ENCODE data around the gene CYP11A1.

CYP11A1 gene

DNA sequence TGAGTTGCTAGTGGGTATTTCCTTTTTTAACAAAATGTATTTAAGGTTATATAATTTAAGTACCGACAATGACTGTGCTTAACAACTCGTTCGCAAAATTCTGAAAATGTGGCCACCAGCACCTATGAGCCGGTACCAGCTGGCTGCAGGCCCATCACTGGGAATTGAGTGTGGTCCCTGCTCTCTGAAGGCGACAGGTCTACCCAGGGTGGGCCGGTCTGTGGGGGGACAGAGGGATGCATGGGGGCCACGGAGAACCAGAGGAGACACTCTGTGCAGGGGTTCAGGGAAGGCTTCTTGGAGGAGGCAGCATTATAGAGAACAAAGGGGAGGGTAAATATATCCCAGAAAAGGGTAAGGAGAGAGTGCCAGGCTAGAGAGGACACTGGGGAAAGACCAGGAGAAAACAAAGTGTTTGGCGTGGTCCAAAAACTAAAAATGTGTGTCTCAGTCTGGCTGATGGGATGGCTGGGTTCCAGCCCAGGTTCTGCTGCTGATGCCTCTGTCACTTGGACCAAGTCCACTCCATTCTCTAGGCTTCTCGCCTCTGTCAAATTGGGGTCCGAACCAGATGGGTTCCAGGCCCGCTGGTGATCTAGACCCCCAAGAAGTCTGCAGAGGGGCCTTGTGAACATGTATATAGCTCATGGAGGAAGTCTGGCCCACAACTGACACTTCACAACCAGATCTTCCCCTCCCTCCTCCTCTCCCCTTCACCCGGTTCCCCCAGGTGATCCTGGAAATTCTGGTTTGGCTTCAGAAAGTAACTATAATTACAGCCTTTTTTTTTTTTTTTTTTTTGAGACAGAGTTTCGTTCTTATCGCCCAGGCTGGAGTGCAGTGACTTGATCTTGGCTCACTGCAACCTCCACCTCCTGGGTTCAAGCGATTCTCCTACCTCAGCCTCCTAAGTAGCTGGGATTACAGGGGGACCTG lies 10.7 kb upstream of the CYP11A1 start:
- no peak for TF ChIP-seq ZNF274 (IDR thresholded peaks at IDR 0.05; ENCODE audit: low read depth, low read length)
- no peak overlapping the region for H3K4me3 ChIP-seq (ENCODE audit: low read length)

- TF ChIP-seq ZNF274 (IDR thresholded peaks at IDR 0.05; ENCODE audit: low read depth, low read length) = no peak
- no peak overlapping the region for H3K4me3 ChIP-seq (ENCODE audit: low read length)
Measured at GRCh38 chr15:74376825-74377581, 9.6 kb upstream of the CYP11A1 start.

DNA sequence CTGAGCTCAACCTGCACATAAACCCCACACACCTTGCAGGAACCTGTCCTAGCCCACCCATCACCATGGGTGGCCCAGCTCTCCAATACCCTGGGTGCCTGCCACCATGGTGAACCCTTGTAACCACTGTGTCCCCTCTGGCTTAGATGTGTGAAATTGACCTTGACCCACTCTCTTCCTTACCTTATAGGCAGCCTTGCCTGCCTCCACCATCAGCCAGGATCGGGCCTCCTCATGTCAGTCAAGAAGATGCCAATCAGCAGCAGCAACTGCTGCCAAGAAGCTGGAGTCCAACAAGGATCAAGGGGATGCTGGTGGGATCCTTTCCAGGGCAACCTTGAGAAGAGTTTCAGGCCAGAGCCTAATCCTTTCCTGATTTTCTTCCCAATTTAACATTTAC lies 8.8 kb upstream of the CYP11A1 start:
- no peak overlapping the region for H3K4me3 ChIP-seq (ENCODE audit: low read length)
- no peak for TF ChIP-seq ZNF274 (IDR thresholded peaks at IDR 0.05; ENCODE audit: low read depth, low read length)

GRCh38 chr15:74375303-74375693 lies 7.9 kb upstream of the CYP11A1 start:
- TF ChIP-seq ZNF274 (IDR thresholded peaks at IDR 0.05; ENCODE audit: low read depth, low read length) = no peak

DNA sequence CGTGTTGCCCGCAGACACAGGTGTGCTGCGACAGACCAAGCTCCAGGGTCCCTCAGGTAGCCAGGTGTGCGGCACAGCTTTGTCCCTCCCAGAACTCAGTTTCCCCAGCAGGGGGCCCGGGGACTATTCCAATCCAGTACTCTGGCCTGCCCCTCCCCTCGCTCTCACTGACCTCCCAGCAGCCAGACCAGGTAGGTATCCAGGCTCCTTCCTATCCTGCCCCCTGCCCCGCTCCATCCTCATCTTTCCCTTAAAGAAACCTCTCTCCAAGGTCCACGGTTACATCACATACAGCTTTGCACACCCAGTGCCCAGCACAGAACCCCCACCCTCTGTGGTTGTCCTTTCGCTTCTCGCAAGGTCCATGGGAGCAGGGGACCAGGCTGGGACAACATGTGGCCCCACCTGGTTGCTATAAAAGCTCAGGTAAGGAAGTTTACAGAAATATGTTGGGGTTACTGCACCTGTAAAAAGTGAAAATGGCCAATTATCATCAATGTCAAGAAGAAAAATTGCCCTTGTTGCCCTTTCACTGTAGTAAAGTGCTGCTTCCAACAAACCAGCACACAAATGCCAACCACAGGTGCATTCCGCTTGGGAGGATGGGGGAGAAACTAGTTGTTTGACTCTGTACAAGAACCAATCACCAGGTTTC lies 7.3 kb upstream of the CYP11A1 start:
- peak overlapping the region; percentile 6; the same call in 1 of the 2 replicates for H3K4me3 ChIP-seq (ENCODE audit: low read length)
- no peak for TF ChIP-seq ZNF274 (IDR thresholded peaks at IDR 0.05; ENCODE audit: low read depth, low read length)

More at GRCh38 chr15:74375303-74375693, 7.9 kb upstream of the CYP11A1 start:
- no peak overlapping the region; the same call in 1 of the 2 replicates for H3K4me3 ChIP-seq (ENCODE audit: low read length)

DNA sequence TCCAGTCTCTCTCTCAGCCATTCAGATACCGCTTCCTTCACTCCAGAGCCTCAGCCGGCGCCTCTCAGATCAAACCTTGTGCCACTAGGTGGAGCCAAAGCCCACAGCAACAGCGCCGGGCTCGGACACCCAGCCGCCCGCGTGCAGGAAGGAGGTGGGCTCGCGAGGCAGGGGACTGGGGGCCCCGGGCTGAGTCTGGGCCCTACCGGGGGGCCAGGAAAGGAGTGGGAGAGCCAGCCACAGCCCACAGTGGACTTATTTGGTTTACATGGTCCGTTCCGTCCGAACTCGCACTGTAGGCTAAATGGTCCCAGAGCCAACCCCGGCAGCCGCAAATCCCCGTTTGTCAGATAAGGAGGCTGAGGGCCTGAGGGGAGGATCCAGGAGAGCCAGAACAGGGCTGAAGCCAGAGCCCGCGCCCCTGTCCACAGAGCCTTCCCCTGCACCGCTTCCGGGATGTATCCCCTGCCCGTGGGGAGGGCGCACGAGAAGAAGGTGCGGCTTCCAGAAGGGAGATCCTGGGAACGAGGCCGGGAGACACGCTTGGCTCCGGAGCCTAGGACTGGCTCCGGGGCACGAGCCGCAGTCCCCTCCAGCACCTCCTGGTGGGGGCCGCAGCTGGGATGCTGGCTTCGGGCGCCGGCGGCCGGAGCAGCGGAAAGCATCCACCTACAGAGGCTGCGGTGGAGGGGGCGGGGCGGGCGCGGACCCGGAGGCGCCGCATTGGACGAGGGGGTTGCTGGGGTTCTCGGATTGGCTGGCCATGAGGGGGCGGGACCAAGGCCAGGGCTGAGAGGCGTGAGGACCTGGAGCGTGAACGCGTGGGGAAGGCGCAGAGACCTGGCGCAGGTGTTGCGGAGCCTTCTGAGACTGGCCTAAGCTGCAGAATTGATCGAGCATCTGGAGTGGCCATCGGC lies 6.5 kb upstream of the CYP11A1 start:
- no peak for TF ChIP-seq ZNF274 (IDR thresholded peaks at IDR 0.05; ENCODE audit: low read depth, low read length)

DNA sequence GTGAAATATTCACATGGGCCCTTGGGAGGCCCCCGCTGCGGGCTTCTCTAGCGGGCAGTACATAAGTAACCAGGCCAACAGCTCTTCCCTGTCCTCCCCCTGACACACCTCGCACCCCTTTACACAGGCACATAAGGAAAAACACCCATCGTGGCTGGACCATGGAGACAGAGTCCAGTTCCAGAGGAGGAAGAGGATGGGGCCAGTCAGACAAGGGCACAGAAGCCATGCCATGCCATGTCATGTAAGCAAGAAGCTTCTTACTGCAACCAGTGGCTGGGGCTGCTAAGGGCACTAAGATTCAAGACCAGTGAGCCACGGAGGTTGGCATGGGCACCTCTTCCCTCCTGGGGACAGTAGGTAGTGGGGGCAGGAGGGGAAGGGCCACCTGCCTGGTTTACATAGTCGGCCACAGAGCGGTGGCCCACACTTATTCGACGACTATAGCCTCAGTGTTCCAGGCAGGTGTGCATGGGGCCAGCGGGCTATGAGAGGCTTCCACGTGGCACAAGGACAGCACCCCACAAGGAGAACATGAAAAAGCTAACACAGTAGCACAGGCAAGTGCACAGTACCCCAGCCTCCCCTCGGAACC lies 5.7 kb upstream of the CYP11A1 start:
- no peak overlapping the region for H3K4me3 ChIP-seq (ENCODE audit: low read length)
- TF ChIP-seq ZNF274 (IDR thresholded peaks at IDR 0.05; ENCODE audit: low read depth, low read length) = no peak

More for the DNA sequence above, 6.5 kb upstream of the CYP11A1 start:
- peak overlapping the region; percentile 70 for H3K4me3 ChIP-seq (ENCODE audit: low read length)

GRCh38 chr15:74370471-74370870 lies 3.0 kb upstream of the CYP11A1 start:
- no peak for TF ChIP-seq ZNF274 (IDR thresholded peaks at IDR 0.05; ENCODE audit: low read depth, low read length)
- no peak overlapping the region for H3K4me3 ChIP-seq (ENCODE audit: low read length)

- H3K4me3 ChIP-seq (ENCODE audit: low read length) = no peak overlapping the region
- TF ChIP-seq ZNF274 (IDR thresholded peaks at IDR 0.05; ENCODE audit: low read depth, low read length) = no peak
Measured at GRCh38 chr15:74369756-74370155, 2.3 kb upstream of the CYP11A1 start.

DNA sequence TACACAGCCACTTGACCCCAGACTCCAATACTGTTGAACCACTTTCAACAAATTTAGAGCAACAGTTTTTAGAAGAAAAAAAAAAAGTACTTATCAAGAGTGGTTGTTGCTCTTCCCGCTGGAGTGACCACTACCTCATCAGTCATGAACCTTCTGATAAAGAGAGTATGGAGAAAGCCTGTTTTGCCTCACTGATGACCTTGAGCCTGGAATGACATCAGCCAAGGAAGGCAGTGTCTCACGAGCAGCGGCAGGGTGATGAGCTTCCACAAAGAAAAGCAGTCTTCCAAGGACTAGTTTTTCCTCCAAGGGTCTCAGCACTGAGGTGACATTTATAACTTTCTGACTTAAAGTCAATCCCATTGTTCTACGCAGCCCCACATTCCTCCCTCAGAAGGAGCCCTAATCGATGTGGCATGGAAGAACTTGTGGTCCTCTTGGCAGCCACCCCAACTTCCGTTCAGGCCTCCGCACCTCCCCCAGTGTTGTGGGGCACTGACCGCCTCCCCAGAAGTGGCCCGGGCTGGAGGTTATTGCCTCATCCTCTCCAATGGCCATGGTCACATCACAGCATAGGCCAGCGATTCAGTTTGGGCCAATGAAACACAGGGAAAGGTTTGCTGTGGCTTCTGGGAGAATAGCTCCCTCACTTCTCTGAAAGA lies 1.8 kb upstream of the CYP11A1 start:
- TF ChIP-seq ZNF274 (IDR thresholded peaks at IDR 0.05; ENCODE audit: low read depth, low read length) = no peak
- no peak overlapping the region for H3K4me3 ChIP-seq (ENCODE audit: low read length)

GRCh38 chr15:74368121-74368520 lies 675 bp upstream of the CYP11A1 start:
- no peak for TF ChIP-seq ZNF274 (IDR thresholded peaks at IDR 0.05; ENCODE audit: low read depth, low read length)
- H3K4me3 ChIP-seq (ENCODE audit: low read length) = no peak overlapping the region

- TF ChIP-seq ZNF274 (IDR thresholded peaks at IDR 0.05; ENCODE audit: low read depth, low read length) = no peak
- peak overlapping the region; percentile 21; the same call in 1 of the 2 replicates for H3K4me3 ChIP-seq (ENCODE audit: low read length)
Measured at GRCh38 chr15:74365598-74366445, 1.6 kb downstream of the CYP11A1 start.

Measured in GM08714 (cell line).